PC-3 (cell line): Measurements from ENCODE around the gene PTPRQ. TPM values are rescaled to one million over a fixed set of nuclear protein-coding genes. Genes with fewer than 3 reads are reported as not detected.
A peak's percentile ranks its signal among the peaks of the same experiment; 100 is the strongest.

Experiments
- ATAC-seq: fragments of 200-7000 bp; cut with Tn5 transposase; 2 replicates; pipeline ENCODE4 v1.9.1; 2020; ENCODE audit warnings: mild to moderate bottlenecking, moderate library complexity
- BruUV-seq: library from RNA; stranded (reverse); fragments of 400-500 nt; replicated peaks from 2 replicates; lab custom pipeline; 2021; lab: Mats Ljungman, UMichigan
- CTCF ChIA-PET: fragments of 300-600 bp; sonication (Branson Sonifier 250); formaldehyde crosslinking; loops from one replicate; lab custom pipeline; 2022; ENCODE audit warnings: antibody characterized with exemption; lab: Charles Lee
- POLR2A ChIA-PET: fragments of 300-600 bp; sonication (Branson Sonifier 250); formaldehyde crosslinking; loops from one replicate; lab custom pipeline; 2022; ENCODE audit warnings: antibody characterized with exemption; ENCODE audit not compliant: unreplicated experiment; lab: Charles Lee
- DNase-seq: peaks from one replicate; pipeline ENCODE4 v3.0.0-alpha.2; 2015
- H2AFZ ChIP-seq: fragments of 300-600 bp; sonication (generic); 2 replicates; pipeline ENCODE4 v1.6.0; 2016; ENCODE audit warnings: antibody characterized with exemption, low read length
- H3F3A ChIP-seq: fragments of 300-600 bp; sonication (generic); one replicate; pipeline ENCODE4 v1.6.0; 2017; ENCODE audit warnings: antibody characterized with exemption, low read length, control low read depth, mild to moderate bottlenecking; ENCODE audit not compliant: unreplicated experiment
- H3K27ac ChIP-seq: fragments of 300-600 bp; sonication (generic); 2 replicates; pipeline ENCODE4 v1.5.1; 2016; ENCODE audit warnings: mild to moderate bottlenecking, low read length
- H3K27me3 ChIP-seq: fragments of 300-600 bp; sonication (generic); 2 replicates; pipeline ENCODE4 v1.6.1; 2016; ENCODE audit warnings: low read length, mixed read lengths
- H3K36me3 ChIP-seq: fragments of 300-600 bp; sonication (generic); 2 replicates; pipeline ENCODE4 v1.6.1; 2016; ENCODE audit warnings: low read depth, mixed run types, low read length, mixed read lengths
- H3K4me1 ChIP-seq: fragments of 300-600 bp; sonication (generic); 2 replicates; pipeline ENCODE4 v1.5.1; 2016; ENCODE audit warnings: low read length; ENCODE audit not compliant: insufficient read depth
- H3K4me2 ChIP-seq: fragments of 300-600 bp; sonication (generic); 2 replicates; pipeline ENCODE4 v1.6.0; 2016; ENCODE audit warnings: low read length
- H3K4me3 ChIP-seq: fragments of 300-600 bp; sonication (generic); 2 replicates; pipeline ENCODE4 v1.5.1; 2016; ENCODE audit warnings: mild to moderate bottlenecking, low read length, mixed read lengths
- H3K79me2 ChIP-seq: fragments of 300-600 bp; sonication (generic); 2 replicates; pipeline ENCODE4 v1.6.1; 2017; ENCODE audit warnings: low read length, mixed read lengths
- H3K9ac ChIP-seq: fragments of 300-600 bp; sonication (generic); 2 replicates; pipeline ENCODE4 v1.6.0; 2016; ENCODE audit warnings: mild to moderate bottlenecking, low read length
- H3K9me2 ChIP-seq: fragments of 300-600 bp; sonication (generic); replicated peaks from 2 replicates; pipeline ENCODE4 v1.6.1; 2016; ENCODE audit warnings: mixed run types, low read length, mixed read lengths
- H3K9me3 ChIP-seq: fragments of 300-600 bp; sonication (generic); 2 replicates; pipeline ENCODE4 v1.6.1; 2016; ENCODE audit warnings: low read length, mixed read lengths
- H4K20me1 ChIP-seq: fragments of 300-600 bp; sonication (generic); 2 replicates; pipeline ENCODE4 v1.6.1; 2016; ENCODE audit warnings: low read length, mixed read lengths
- CTCF ChIP-seq: fragments of 300-600 bp; sonication (generic); conservative IDR thresholded peaks from 2 replicates; pipeline ENCODE4 v1.5.1; 2017; ENCODE audit warnings: antibody characterized with exemption, low read depth, mild to moderate bottlenecking, low read length
- EZH2 ChIP-seq: fragments of 300-600 bp; sonication (generic); IDR thresholded peaks from one replicate; pipeline ENCODE4 v1.6.1; 2017; ENCODE audit warnings: antibody characterized with exemption, mild to moderate bottlenecking, low read length; ENCODE audit not compliant: unreplicated experiment
- EZH2phosphoT487 ChIP-seq: fragments of 300-600 bp; sonication (generic); IDR thresholded peaks from 2 replicates; pipeline ENCODE4 v1.6.1; 2018; ENCODE audit warnings: mild to moderate bottlenecking, antibody characterized with exemption, low read length, borderline replicate concordance
- intact Hi-C: fragments of 100-400 bp; cut with micrococcal nuclease; formaldehyde crosslinking; loops from 2 replicates; pipeline ENCODE4 v1.9.0; 2023
- total RNA-seq: library from RNA; depleted of rRNA; stranded (reverse); fragments of >200 nt; gene quantifications from 2 replicates; pipeline ENCODE4 v1.2.3, GENCODE V29; 2014

Gene PTPRQ
- total RNA-seq, 1 experiment from 2014 or later: 0.07 TPM

- Histone ChIP-seq H3K4me1 (peaks cover 13% of the 10 kb centered on the region), H3K4me3 (no peak overlapping the region), H3K79me2 (no peaks in the 10 kb centered on the region), H3K9ac (no peak overlapping the region), H3K27ac (no peak overlapping the region), H3K36me3 (no peaks in the 10 kb centered on the region), H3K4me2 (no peak overlapping the region; the same call in 1 of the 2 replicates), H2AFZ (no peak overlapping the region), H3K9me2 (no peaks in the 10 kb centered on the region), H3K27me3 (no peaks in the 10 kb centered on the region), H3F3A (no peaks in the 10 kb centered on the region), H4K20me1 (no peaks in the 10 kb centered on the region), H3K9me3 (no peaks in the 10 kb centered on the region)
- ChIA-PET POLR2A (no interaction called here), CTCF (no interaction called here)
- ATAC-seq (peak; percentile 21; the same call in 1 of the 2 replicates), DNase-seq (peak; percentile 45)
- no TSS peak for BruUV-seq
- TF ChIP-seq CTCF (no peak), EZH2 (no peak), EZH2phosphoT487 (no peak)
- intact Hi-C loops: no loop called here
Measured at GRCh38 chr12:80593766-80594165, 149.7 kb downstream of the PTPRQ start.

- ChIA-PET POLR2A (no interaction called here), CTCF (no interaction called here)
- Histone ChIP-seq H3F3A (no peaks in the 10 kb centered on the region), H3K9me3 (no peaks in the 10 kb centered on the region), H2AFZ (no peak overlapping the region), H3K36me3 (no peaks in the 10 kb centered on the region), H3K79me2 (no peaks in the 10 kb centered on the region), H4K20me1 (no peaks in the 10 kb centered on the region), H3K4me1 (peaks cover 13% of the 10 kb centered on the region), H3K4me3 (no peak overlapping the region), H3K27me3 (no peaks in the 10 kb centered on the region), H3K27ac (no peak overlapping the region), H3K9ac (no peak overlapping the region), H3K4me2 (no peak overlapping the region), H3K9me2 (no peaks in the 10 kb centered on the region)
- ATAC-seq (no peak), DNase-seq (no peak)
- intact Hi-C loops: no loop called here
- TF ChIP-seq EZH2 (no peak), CTCF (no peak), EZH2phosphoT487 (no peak)
- BruUV-seq: no TSS peak
Measured at GRCh38 chr12:80596509-80596908, 152.5 kb downstream of the PTPRQ start.

- POLR2A ChIA-PET: interaction anchor here (0.6 kb wide), 1 partner anchor 10 kb away, joined by 3 read pairs; no protein-coding TSS in a partner anchor
Measured at GRCh38 chr12:80598004-80598606, 154.1 kb downstream of the PTPRQ start.

More at GRCh38 chr12:80598004-80598606, 154.1 kb downstream of the PTPRQ start:
- Histone ChIP-seq H3K9me2 (no peaks in the 10 kb centered on the region), H3K27me3 (no peaks in the 10 kb centered on the region), H3K4me1 (peaks cover 13% of the 10 kb centered on the region), H4K20me1 (no peaks in the 10 kb centered on the region), H3K27ac (no peak overlapping the region; the same call in 1 of the 2 replicates), H3K36me3 (no peaks in the 10 kb centered on the region), H3K4me3 (no peak overlapping the region), H3F3A (no peaks in the 10 kb centered on the region), H2AFZ (no peak overlapping the region), H3K9me3 (no peaks in the 10 kb centered on the region), H3K4me2 (no peak overlapping the region), H3K79me2 (no peaks in the 10 kb centered on the region), H3K9ac (no peak overlapping the region)
- no TSS peak for BruUV-seq
- ATAC-seq (peak; percentile 90), DNase-seq (peak; percentile 72)
- TF ChIP-seq EZH2phosphoT487 (no peak), EZH2 (no peak), CTCF (peak; percentile 74)
- CTCF ChIA-PET: no interaction called here
- intact Hi-C loops: loop anchor here (1.0 to 2.0 kb wide), 5 partner anchors 45 to 285 kb away; no protein-coding TSS in a partner anchor
